DMS53 (cell line): ENCODE data around the gene FNDC3B.

ENCODE experiments used
- DNase-seq: peaks from one replicate; lab custom pipeline; 2025; lab: John Stamatoyannopoulos, UW

FNDC3B gene

GRCh38 chr3:172170073-172170709 is 130.8 kb downstream of the FNDC3B start:
- no peak for DNase-seq

GRCh38 chr3:172170841-172171240 is 131.5 kb downstream of the FNDC3B start:
- no peak for DNase-seq

DNA sequence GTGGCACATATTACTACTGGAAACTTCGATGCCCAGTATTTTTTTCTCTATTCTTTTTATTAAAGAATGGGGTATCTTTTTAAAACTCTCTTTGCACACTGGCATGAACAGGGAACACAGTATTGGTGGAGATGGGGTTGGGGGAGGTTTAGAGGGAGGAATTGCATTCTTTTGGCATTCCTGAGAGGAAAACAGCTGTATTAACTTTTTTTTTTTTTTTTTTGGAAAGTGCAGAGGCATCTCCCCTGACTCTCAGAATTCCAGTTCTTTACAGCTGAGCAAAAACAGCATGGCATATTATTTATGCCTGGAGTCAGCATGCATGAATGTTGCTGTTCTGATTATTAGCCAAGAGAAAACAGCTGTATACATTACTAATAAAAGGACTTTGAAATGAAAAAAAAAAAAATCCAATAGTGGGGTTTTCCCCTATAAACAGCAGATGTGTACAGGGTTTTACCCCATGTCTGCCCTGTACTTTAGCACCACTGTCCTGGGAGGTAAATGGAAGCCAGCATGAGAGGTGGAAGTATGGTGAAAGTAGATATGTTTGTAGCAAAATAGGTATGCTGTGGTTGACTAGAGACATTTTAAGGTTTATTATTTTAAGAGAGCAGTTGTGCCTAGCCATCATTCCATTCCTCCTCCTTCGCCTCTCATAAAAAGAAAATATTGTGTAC is 132.2 kb downstream of the FNDC3B start:
- no peak for DNase-seq

DNA sequence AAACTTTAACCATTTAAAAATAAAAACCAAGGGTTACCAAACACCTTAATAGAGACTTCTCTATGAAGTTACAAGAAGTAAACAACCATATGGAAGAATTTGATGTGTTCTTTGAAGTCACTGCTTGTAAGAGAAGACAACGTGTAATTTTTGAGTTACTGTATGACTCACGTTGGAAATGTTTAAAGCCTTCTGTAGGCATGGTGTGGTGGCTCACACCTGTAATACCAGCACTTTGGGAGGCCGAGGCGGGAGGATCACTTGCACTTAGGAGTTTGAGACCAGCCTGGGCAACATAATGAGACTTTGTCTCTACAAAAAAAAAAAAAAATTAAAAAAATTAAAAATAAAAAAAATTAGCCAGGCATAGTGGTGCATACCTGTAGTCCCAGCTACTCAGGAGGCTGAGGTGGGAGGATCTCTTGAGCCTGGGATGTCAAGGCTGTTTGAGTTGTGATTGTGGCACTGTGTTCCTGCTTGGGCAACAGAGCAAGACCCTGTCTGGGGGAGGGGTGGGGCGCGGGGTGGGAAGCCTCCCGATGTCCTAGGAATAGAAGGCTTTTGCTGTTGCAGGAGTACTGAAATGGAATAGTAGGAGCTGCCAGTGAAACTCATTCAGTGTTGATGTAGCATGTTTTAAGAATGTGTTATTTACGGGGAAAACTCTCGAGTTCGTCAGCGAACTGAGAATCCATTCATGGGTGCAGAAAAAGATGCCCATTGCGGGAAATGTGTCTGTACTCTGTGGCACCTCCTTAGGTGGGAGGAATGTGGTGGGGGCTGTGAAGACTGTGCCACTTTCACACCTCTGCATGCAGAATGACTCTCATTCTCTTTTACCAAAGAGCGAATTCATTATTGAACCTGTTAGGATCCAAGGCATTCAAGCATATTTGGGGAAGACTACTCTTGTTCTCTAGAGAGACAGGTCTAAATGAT is 134.2 kb downstream of the FNDC3B start:
- no peak for DNase-seq

DNA sequence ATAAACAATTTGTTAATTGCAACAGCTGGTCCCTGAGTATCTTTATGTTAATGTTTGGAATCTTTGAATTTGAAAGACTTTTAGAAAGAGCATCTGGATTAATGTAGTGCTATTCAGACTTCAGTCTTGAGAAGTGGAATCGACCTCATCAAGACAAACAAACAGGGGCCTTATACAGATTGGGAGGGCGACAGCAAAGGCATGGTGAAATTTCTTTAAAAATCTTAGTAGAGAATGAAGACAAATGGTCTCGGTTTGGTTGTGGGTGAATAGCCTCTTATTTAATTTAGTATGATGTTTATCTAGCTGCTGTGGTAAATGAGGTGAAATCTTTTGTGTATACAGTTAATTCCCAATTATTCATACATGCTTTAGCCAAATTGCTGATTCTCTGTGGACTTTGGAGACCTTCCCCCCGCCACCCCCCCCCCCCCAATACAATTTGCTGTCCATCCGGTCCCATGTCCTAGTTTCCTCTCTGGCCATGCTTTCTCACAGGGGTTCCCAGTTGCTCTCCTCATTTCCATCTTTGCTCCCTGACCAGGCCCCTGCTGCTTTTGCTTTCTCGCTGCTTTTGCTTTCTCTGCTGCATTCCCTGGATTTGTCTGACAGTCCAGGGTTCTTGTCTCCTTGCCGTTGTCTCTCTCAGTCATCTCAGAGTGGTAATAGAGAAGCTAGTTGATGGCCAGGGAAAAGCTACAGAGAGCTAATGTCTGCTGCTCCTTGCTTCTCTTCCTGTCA is 135.3 kb downstream of the FNDC3B start:
- no peak for DNase-seq

GRCh38 chr3:172175254-172175599 is 135.8 kb downstream of the FNDC3B start:
- no peak for DNase-seq

DNA sequence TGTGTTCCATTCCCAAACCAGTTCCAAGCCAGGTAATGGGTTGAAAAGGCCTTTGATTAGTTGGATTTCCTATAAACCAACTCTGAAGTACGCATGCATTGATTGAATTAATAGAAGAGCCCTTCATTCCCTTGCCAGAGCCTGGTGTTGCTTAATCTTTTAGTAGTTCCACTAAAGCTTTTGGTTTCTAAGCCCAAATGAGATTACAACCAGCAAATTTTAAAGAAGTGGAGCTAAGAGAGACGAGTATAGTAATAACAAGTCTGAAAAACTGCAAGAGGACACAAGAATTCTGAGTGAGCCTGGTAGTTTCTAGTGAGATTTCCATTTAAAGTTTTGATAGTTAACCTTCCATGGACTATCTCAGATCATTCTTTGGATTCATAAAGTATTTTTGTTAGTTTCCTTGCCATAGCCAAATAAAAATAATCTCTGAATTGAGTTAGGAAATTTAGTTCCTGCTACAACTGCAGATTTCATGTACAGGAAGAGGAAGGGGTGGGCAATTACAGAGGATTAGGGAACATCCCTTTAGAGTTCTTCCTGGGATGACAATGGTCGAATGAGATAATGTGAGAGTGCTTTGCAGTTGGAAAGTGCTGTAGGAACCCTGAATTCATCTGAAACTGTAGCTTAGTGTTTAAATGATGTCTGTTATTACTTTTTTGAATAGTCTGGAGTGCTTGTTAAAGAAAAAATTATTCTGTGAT is 136.8 kb downstream of the FNDC3B start:
- DNase-seq = no peak

DNA sequence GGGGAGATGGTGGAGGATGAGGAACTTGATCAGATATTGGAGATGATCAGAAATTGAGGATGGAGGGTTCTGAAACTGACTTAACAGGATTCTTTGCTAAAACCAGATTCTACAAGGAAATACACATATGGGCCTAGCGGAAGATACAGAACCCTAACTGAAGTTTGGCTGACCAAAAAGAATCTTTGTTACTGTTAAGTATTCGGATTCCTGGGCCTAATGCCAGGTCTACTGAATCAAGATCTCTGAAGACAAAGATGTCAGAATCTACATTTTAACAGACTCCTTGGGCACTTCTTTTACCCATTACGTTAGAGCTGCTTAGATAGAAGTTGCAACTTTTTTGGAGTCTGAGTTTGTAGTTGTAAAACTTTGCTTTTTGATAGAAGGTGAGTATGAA is 137.7 kb downstream of the FNDC3B start:
- DNase-seq = no peak

DNA sequence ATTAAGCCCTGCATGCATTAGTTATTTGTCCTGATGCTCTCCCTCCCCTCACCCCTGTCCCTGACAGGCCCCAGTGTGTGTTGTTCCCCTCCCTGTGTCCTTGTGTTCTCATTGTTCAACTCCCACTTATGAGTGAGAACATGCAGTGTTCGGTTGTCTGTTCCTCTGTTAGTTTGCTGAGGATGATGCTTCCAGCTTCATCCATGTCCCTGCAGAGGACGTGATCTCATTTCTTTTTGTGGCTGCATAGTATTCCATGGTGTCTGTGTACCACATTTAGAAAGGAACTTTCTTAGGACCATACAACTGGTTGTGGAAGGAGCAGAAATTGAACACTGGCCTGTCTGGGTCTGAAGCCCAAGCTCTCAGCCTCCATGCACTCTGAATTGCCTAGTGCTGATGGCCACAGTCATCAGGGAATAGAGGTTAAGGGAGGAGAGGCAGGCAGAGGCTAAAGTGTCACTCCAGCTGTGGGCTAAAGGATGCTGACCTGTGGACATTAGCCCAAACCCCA is 138.5 kb downstream of the FNDC3B start:
- DNase-seq = no peak

GRCh38 chr3:172179680-172180399 is 140.5 kb downstream of the FNDC3B start:
- DNase-seq = peak; percentile 58

GRCh38 chr3:172180473-172180872 is 141.1 kb downstream of the FNDC3B start:
- DNase-seq = no peak

DNA sequence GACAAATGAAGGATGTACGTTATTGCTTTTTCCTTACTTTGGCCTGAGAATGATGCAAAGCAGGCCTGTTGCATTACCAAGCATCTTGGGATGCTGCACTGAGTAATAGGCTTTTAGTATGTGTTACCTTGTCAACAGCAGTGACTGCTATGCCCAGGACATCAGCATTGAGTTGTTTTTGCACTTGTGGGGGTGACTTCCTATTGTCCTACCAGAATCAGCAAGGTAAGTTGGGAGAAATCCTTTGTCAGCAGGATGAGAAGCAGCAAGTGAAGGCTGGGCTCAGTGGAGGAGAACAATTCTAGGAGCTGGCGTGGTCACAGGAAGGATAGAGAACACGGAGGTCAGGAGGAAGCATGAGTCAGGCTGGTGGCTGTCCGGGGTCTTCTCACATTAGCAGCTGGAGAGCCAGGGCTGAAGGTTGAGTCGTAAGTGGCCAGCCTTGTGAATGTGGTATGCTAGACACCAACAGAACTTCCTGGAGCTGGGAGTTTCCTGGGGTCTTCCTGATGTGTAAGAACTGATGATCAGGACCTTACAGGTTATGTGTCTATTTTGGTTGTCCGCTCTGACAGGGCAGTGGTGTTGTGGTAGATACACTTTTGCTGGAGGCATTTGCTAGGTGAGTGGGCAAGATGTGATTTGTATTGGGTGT is 142.7 kb downstream of the FNDC3B start:
- DNase-seq = no peak

DNA sequence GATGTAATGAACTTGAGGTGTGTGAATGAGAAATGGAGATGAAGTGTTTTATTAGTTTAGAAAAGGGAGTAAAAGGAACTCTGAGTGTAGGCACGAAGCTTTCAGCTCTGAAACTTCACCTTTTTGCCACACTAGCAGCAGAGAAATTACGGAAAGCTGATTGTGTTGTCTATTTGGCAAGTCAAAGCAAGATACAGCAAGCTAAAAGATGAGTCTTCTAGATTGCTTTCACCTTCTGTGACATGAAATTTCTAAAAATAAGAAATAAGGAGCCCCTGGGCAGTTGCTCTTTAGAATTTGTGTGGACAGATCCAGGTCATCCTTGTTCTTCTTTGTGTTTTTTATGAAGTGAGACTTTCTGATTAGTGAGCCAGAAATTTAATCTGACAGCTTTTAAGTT is 143.4 kb downstream of the FNDC3B start:
- no peak for DNase-seq

DNA sequence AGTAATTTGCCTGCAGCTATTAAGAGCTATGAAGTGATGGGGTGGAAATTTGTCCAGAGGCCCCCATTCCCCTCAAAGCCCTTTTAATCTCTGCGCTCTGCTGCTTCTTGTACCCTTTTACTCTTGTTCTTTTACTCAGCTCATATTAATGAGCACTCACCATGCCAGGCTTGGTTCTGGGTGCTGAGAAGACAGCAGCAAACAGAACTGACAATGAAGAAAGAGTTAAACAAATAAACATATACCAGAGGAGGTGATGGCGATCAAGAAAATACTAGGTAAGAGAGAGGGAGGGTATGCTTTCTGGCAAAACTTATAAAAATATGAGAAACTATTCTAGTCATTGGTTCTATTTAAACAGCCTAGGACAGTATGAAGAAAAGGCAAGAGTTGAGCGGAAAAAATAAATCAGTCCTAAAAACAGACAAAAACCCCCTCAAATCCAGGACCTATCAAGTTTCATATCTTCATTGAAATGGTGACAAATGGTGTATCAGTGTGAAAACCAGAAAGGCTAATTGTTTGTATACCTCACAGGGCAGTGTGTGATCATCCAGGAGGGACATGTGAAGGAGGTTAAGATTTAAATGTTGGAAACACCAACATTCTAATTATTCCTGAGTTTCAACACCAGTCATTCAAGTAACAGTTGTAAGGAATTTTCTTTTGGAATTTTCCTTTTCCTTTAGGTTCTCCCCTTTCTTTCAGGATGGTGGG is 144.9 kb downstream of the FNDC3B start:
- no peak for DNase-seq

DNA sequence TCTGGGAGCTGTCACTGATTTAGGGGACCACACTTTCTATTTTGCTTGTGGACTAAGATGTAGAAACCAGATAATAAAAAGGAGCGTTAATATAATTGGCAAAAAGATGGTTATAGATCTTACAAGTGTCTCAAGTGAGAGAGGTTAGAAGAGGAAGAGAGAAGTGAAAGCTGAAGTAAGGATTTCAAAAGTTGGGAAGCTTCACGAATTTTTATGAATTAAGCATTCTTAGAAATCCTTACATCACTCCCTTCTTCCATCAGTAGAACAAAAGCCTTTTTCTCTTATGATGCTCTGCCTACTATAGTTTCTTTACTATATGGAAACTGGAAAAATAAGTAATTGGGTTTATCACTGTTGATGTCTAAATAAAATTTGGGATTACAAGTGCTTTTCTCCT is 146.5 kb downstream of the FNDC3B start:
- no peak for DNase-seq

DNA sequence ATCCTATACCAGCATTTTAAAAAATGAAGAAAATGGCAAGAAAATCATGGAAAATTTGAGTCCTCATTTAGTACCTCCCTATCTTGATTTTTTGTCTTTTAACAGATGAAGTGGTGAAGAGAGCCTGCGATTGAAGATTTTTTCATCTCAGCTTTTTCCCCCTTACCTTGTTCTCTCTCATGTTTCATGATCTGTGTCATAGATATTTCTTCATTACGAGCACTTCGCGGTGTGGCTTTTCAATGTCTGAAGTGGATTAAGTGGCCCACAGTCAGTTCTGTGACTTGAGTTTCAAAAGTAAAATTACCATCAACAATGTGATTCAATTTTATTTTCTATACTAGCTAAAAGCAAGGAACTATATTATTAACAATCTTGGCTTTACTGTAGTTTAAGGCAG is 147.2 kb downstream of the FNDC3B start:
- DNase-seq = no peak

GRCh38 chr3:172187511-172187910 is 148.1 kb downstream of the FNDC3B start:
- DNase-seq = no peak

- no peak for DNase-seq
Measured at GRCh38 chr3:172188511-172188910, 149.1 kb downstream of the FNDC3B start.

GRCh38 chr3:172189213-172189612 is 149.8 kb downstream of the FNDC3B start:
- no peak for DNase-seq
